ENCODE results near the gene PCDHGA8.
"Not testable (repeated sequence)": the region's sequence is repeated elsewhere in the genome, so short reads cannot be mapped to it uniquely, and the experiment has no call there.

Gene PCDHGA8

DNA sequence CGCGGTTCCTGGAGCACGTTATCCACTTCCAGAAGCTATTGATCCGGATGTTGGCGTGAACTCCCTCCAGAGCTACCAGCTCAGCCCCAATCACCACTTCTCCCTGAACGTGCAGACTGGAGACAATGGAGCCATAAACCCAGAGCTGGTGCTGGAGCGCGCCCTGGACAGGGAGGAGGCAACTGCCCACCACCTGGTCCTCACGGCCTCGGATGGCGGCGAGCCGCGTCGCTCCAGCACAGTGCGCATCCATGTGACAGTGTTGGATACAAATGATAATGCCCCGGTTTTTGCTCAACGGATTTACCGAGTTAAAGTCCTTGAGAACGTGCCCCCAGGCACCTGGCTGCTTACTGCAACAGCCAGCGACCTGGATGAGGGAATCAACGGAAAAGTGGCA is 11.0 kb downstream of the PCDHGA8 start:
- DNase-seq (ENCODE audit: low read depth): no peak

DNA sequence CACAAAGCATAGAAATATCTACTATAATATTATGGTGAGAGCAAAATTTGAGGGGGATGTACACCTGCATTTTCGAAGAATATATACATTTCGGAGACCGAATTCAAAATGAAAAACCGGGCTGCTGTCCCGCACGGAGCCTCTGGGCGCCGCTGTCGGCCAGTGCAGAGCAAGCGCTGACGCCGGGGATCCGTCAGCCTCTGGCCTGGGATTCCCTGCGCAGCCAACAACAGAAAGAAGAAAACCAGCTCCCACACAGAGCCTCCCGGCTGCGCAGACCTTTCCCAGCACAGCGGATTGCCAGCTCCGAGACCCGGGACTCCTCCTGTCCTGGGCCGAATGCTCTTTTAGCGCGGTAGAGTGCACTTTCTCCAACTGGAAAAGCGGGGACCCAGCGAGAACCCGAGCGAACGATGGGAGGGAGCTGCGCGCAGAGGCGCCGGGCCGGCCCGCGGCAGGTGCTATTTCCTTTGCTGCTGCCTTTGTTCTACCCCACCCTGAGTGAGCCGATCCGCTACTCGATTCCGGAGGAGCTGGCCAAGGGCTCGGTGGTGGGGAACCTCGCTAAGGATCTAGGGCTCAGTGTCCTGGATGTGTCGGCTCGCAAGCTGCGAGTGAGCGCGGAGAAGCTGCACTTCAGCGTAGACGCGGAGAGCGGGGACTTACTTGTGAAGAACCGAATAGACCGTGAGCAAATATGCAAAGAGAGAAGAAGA is 15.5 kb downstream of the PCDHGA8 start, which contains the start of gene PCDHGB6:
Gene PCDHGB6, plus strand, starts transcription at position 232 of the 716 bp plus-strand sequence. Its CDS starts 182 bp downstream, at position 414.
- DNase-seq (ENCODE audit: low read depth): not testable (repeated sequence)

DNA sequence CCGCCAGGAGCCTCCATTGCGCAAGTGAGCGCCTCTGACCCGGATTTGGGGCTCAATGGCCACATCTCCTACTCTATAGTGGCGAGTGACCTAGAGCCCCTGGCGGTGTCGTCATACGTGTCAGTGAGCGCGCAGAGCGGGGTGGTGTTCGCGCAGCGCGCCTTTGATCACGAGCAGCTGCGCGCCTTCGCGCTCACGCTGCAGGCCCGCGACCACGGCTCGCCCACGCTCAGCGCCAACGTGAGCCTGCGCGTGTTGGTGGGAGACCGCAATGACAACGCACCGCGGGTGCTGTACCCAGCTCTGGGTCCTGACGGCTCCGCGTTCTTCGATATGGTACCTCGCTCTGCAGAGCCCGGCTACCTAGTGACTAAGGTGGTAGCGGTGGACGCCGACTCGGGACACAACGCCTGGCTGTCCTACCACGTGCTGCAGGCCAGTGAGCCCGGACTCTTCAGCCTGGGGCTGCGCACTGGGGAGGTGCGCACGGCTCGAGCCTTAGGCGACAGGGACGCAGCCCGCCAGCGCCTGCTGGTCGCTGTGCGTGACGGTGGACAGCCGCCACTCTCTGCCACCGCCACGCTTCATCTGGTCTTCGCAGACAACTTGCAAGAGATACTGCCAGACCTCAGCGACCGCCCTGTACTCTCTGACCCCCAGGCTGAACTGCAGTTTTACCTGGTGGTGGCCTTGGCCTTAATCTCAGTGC is 17.3 kb downstream of the PCDHGA8 start:
- no peak for DNase-seq (ENCODE audit: low read depth)

DNA sequence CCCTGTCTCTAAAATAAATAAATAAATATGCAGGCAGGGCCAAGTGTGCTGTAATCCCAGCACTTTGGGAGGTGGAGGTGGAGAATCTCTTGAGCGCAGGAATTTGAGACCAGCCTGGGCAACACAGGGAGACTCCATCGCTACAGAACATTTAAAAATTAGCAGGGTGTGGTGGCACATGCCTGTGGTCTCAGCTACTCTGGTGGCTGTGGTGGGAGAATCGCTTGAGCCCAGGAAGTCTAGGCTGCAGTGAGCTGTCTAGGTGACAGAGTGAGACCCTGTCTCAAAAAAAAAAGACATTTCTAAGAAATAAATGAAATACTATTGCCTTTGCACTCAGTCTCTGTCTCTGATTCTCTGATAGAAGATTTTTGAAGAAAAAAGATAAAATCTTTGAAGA is 19.1 kb downstream of the PCDHGA8 start:
- no peak for DNase-seq (ENCODE audit: low read depth)

DNA sequence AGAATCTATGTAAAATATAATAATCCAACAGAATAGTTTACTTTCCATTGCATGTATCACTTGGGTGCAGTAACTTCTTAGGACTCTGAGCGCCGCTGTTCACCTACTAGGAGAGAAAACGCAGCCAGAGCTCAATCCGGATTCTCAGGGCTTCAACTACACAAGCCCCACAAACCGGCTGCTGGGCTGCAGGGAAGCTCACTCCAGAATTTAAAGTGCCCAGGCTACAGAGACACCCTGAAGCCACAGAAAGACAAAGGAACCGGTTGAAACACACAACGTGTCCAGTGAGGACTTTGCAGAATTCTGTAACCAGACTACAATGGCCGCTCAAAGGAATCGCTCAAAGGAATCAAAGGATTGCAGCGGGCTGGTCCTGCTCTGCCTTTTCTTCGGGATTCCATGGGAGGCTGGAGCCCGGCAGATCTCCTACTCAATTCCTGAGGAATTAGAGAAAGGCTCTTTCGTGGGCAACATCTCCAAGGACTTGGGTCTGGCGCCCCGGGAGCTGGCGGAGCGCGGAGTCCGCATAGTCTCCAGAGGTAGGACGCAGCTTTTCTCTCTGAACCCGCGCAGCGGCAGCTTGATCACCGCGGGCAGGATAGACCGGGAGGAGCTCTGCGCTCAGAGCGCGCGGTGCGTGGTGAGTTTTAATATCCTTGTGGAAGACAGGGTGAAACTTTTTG is 20.6 kb downstream of the PCDHGA8 start, which contains the start of gene PCDHGA10:
Gene PCDHGA10, plus strand, starts transcription at position 134 of the 686 bp plus-strand sequence. Its CDS starts 189 bp downstream, at position 323.
- DNase-seq (ENCODE audit: low read depth): no peak

DNA sequence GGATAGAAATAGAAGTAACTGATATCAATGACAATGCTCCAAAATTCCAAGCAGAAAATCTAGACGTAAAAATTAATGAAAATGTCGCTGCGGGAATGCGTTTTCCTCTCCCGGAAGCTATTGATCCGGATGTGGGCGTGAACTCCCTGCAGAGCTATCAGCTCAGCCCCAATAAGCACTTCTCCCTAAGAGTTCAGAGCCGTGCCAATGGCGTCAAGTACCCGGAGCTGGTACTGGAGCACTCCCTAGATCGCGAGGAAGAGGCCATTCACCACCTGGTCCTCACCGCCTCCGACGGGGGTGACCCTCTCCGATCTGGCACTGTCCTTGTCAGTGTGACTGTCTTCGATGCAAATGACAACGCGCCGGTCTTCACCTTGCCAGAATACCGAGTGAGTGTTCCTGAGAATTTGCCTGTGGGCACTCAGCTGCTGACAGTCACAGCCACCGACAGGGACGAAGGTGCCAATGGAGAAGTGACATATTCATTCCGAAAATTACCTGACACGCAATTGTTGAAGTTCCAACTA is 21.2 kb downstream of the PCDHGA8 start:
- no peak for DNase-seq (ENCODE audit: low read depth)

DNA sequence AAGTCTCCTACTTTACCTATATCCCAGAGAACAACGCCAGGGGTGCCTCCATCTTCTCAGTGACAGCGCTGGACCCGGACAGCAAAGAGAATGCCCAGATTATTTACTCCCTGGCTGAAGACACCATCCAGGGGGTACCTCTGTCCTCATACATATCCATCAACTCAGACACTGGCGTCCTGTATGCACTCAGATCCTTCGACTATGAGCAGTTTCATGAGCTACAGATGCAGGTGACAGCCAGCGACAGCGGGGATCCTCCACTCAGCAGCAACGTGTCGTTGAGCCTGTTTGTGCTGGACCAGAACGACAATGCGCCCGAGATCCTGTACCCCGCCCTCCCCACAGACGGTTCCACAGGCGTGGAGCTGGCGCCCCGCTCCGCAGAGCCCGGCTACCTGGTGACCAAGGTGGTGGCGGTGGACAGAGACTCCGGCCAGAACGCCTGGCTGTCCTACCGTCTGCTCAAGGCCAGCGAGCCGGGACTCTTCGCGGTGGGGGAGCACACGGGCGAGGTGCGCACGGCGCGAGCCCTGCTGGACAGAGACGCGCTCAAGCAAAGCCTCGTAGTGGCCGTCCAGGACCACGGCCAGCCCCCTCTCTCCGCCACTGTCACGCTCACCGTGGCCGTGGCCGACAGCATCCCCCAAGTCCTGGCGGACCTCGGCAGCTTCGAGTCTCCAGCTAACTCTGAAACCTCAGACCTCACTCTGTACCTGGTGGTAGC is 22.3 kb downstream of the PCDHGA8 start:
- not testable (repeated sequence) for DNase-seq (ENCODE audit: low read depth)

DNA sequence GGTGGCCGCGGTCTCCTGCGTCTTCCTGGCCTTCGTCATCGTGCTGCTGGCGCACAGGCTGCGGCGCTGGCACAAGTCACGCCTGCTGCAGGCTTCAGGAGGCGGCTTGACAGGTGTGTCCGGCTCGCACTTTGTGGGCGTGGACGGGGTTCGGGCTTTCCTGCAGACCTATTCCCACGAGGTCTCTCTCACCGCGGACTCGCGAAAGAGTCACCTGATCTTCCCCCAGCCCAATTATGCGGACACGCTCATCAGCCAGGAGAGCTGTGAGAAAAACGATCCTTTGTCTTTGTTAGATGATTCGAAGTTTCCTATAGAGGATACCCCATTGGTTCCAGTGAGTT is 22.8 kb downstream of the PCDHGA8 start:
- not testable (repeated sequence) for DNase-seq (ENCODE audit: low read depth)

DNA sequence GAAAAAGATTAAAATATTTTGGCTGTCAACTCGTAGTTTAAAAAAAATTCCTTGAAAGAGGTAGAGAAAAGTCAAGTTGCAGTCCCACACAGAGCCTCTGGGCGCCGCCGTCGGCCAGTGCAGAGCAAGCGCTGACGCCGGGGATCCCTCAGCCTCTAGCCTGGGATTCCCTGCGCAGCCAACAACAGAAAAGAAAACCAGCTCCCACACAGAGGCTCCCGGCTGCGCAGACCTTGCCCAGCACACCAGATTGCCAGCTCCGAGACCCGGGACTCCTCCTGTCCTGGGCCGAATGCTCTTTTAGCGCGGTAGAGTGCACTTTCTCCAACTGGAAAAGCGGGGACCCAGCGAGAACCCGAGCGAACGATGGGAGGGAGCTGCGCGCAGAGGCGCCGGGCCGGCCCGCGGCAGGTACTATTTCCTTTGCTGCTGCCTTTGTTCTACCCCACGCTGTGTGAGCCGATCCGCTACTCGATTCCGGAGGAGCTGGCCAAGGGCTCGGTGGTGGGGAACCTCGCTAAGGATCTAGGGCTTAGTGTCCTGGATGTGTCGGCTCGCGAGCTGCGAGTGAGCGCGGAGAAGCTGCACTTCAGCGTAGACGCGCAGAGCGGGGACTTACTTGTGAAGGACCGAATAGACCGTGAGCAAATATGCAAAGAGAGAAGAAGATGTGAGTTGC is 25.2 kb downstream of the PCDHGA8 start, which contains the start of gene PCDHGB7:
Gene PCDHGB7, plus strand, starts transcription at position 184 of the 679 bp plus-strand sequence. Its CDS starts 183 bp downstream, at position 367.
- peak; percentile 57 for DNase-seq (ENCODE audit: low read depth)

DNA sequence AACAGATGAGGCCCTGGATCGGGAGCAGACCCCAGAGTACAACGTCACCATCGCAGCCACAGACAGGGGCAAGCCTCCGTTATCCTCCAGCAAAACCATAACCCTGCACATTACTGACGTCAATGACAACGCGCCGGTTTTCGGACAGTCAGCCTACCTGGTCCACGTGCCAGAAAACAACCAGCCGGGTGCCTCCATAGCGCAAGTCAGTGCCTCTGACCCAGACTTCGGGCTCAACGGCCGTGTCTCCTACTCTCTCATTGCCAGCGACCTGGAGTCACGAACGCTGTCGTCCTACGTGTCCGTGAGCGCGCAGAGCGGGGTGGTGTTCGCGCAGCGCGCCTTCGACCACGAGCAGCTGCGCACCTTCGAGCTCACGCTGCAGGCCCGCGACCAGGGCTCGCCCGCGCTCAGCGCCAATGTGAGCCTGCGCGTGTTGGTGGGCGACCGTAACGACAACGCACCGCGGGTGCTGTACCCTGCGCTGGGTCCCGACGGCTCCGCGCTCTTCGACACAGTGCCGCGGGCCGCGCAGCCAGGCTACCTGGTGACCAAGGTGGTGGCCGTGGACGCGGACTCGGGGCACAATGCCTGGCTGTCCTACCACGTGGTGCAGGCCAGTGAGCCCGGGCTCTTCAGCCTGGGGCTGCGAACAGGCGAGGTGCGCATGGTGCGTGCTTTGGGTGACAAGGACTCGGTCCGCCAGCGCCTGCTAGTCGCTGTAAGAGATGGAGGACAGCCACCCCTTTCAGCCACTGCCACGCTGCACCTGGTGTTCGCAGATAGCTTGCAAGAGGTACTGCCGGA is 26.8 kb downstream of the PCDHGA8 start:
- DNase-seq (ENCODE audit: low read depth): no peak

DNA sequence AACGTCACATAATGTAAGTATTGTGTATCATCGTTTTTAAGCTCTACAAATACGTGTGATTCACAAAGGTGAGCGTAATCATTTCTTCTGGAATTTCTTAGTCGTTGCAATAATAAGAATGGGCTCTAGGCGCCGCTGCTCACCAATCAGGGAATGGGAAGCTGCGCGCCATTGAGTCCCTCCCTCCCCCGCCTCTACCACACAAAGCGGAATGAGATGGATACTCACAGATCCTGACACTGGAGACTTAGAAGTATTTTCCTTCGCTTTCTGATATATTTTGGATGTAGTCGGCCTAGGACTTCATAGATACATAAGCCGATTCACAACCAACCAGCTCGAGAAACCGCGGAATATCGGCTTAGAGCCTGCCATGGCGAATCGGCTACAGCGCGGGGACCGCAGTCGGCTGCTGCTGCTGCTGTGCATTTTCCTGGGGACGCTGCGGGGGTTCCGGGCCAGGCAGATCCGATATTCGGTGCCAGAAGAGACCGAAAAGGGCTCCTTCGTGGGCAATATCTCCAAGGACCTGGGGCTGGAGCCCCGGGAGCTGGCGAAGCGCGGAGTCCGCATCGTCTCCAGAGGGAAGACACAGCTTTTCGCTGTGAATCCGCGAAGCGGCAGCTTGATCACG is 28.5 kb downstream of the PCDHGA8 start, which contains the start of gene PCDHGA11:
Gene PCDHGA11, plus strand, starts transcription at position 197 of the 634 bp plus-strand sequence. Its CDS starts 177 bp downstream, at position 374.
- no peak for DNase-seq (ENCODE audit: low read depth)

DNA sequence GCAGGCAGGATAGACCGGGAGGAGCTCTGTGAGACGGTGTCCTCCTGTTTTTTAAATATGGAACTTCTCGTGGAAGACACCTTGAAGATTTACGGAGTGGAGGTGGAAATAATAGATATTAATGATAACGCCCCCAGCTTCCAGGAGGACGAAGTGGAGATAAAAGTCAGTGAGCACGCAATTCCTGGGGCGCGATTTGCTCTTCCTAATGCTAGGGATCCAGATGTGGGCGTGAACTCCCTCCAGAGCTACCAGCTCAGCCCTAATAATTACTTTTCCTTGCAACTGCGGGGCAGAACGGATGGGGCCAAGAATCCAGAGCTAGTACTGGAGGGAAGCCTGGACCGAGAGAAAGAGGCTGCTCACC is 29.0 kb downstream of the PCDHGA8 start:
- no peak for DNase-seq (ENCODE audit: low read depth)

DNA sequence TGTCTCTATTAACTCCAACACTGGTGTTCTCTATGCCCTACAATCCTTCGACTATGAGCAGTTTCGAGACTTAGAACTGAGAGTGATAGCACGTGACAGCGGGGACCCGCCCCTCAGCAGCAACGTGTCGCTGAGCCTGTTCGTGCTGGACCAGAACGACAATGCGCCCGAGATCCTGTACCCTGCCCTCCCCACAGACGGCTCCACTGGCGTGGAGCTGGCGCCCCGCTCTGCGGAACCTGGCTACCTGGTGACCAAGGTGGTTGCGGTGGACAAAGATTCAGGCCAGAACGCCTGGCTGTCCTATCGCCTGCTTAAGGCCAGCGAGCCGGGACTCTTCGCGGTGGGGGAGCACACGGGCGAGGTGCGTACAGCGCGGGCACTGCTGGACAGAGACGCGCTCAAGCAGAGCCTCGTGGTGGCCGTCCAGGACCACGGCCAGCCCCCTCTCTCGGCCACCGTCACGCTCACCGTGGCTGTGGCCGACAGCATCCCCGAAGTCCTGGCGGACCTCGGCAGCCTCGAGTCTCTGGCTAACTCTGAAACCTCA is 30.4 kb downstream of the PCDHGA8 start:
- DNase-seq (ENCODE audit: low read depth): no peak

DNA sequence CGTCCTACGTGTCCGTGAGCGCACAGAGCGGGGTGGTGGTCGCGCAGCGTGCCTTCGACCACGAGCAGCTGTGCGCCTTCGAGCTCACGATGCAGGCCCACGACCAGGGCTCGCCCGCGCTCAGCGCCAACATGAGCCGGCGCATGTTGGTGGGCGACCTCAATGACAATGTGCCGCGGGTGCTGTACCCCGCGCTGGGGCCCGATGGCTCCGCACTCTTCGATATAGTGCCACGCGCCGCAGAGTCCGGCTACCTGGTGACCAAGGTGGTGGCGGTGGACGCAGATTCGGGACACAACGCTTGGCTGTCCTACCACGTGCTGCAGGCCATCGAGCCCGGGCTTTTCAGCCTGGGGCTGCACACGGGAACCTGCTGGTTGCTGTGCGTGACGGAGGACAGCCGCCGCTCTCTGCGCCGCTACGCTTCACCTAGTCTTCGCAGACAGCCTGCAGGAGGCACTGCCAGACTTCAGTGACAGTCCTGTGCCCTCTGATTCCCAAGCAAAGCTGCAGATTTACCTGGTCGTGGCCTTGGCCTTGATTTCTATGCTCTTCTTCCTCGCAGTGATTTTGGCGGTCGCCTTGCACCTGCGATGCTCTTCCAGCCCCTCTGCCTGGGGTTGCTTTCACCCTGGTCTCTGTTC is 35.5 kb downstream of the PCDHGA8 start:
- DNase-seq (ENCODE audit: low read depth): no peak

DNA sequence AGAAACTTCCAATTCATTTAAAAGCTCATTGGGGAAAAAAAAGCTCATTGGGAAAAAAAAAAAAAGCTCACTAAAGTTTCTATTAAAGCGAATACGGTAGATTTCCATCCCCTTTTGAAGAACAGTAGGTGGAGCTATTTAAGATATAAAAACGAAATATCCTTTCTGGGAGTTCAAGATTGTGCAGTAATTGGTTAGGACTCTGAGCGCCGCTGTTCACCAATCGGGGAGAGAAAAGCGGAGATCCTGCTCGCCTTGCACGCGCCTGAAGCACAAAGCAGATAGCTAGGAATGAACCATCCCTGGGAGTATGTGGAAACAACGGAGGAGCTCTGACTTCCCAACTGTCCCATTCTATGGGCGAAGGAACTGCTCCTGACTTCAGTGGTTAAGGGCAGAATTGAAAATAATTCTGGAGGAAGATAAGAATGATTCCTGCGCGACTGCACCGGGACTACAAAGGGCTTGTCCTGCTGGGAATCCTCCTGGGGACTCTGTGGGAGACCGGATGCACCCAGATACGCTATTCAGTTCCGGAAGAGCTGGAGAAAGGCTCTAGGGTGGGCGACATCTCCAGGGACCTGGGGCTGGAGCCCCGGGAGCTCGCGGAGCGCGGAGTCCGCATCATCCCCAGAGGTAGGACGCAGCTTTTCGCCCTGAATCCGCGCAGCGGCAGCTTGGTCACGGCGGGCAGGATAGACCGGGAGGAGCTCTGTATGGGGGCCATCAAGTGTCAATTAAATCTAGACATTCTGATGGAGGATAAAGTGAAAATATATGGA is 38.1 kb downstream of the PCDHGA8 start, which contains the start of gene PCDHGA12:
Gene PCDHGA12, plus strand, starts transcription at position 176 of the 782 bp plus-strand sequence. Its CDS starts 253 bp downstream, at position 429.
- DNase-seq (ENCODE audit: low read depth): peak; percentile 68

DNA sequence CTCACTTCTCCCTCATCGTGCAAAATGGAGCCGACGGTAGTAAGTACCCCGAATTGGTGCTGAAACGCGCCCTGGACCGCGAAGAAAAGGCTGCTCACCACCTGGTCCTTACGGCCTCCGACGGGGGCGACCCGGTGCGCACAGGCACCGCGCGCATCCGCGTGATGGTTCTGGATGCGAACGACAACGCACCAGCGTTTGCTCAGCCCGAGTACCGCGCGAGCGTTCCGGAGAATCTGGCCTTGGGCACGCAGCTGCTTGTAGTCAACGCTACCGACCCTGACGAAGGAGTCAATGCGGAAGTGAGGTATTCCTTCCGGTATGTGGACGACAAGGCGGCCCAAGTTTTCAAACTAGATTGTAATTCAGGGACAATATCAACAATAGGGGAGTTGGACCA is 38.9 kb downstream of the PCDHGA8 start:
- no peak for DNase-seq (ENCODE audit: low read depth)

DNA sequence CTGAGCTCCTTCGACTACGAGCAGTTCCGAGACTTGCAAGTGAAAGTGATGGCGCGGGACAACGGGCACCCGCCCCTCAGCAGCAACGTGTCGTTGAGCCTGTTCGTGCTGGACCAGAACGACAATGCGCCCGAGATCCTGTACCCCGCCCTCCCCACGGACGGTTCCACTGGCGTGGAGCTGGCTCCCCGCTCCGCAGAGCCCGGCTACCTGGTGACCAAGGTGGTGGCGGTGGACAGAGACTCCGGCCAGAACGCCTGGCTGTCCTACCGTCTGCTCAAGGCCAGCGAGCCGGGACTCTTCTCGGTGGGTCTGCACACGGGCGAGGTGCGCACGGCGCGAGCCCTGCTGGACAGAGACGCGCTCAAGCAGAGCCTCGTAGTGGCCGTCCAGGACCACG is 39.9 kb downstream of the PCDHGA8 start:
- not testable (repeated sequence) for DNase-seq (ENCODE audit: low read depth)

DNA sequence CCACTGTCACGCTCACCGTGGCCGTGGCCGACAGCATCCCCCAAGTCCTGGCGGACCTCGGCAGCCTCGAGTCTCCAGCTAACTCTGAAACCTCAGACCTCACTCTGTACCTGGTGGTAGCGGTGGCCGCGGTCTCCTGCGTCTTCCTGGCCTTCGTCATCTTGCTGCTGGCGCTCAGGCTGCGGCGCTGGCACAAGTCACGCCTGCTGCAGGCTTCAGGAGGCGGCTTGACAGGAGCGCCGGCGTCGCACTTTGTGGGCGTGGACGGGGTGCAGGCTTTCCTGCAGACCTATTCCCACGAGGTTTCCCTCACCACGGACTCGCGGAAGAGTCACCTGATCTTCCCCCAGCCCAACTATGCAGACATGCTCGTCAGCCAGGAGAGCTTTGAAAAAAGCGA is 40.3 kb downstream of the PCDHGA8 start:
- DNase-seq (ENCODE audit: low read depth): not testable (repeated sequence)
